ENCODE data around the gene NRXN2. TPM values are rescaled to one million over a fixed set of nuclear protein-coding genes. Genes with fewer than 3 reads are reported as not detected.

The NRXN2 gene
- polyA plus RNA-seq, 4 donors: 11.7 to 27.2 (median 24.9) TPM

GRCh38 chr11:64724863-64725532, 2.0 kb upstream of the NRXN2 start:
- no peak for DNase-seq (ENCODE audit: low read depth in 4 of 4, low spot score in 2 of 4)

GRCh38 chr11:64723907-64724862, 1.2 kb upstream of the NRXN2 start:
- DNase-seq (ENCODE audit: low read depth in 4 of 4, low spot score in 2 of 4): no peak

GRCh38 chr11:64722141-64723065, 594 bp downstream of the NRXN2 start:
- DNase-seq (ENCODE audit: low read depth in 4 of 4, low spot score in 2 of 4): no peak

GRCh38 chr11:64721359-64721699, 1.7 kb downstream of the NRXN2 start:
- no peak for DNase-seq (ENCODE audit: low read depth in 4 of 4, low spot score in 2 of 4)

GRCh38 chr11:64720640-64721358, 2.2 kb downstream of the NRXN2 start:
- no peak for DNase-seq (ENCODE audit: low read depth in 4 of 4, low spot score in 2 of 4)

- DNase-seq (ENCODE audit: low read depth in 4 of 4, low spot score in 2 of 4): no peak
These were observed 2.8 kb downstream of the NRXN2 start for GRCh38 chr11:64720167-64720566.

- no peak for DNase-seq (ENCODE audit: low read depth in 4 of 4, low spot score in 2 of 4)
These were observed 3.6 kb downstream of the NRXN2 start for GRCh38 chr11:64719406-64719805.

- no peak for DNase-seq (ENCODE audit: low read depth in 4 of 4, low spot score in 2 of 4)
These were observed 4.2 kb downstream of the NRXN2 start for GRCh38 chr11:64718780-64719124.

GRCh38 chr11:64718084-64718779, 4.8 kb downstream of the NRXN2 start:
- DNase-seq (ENCODE audit: low read depth in 4 of 4, low spot score in 2 of 4): no peak

- DNase-seq (ENCODE audit: low read depth in 4 of 4, low spot score in 2 of 4): no peak
These were observed 5.8 kb downstream of the NRXN2 start for GRCh38 chr11:64717268-64717578.

- DNase-seq (ENCODE audit: low read depth in 4 of 4, low spot score in 2 of 4): no peak
These were observed 6.3 kb downstream of the NRXN2 start for GRCh38 chr11:64716473-64717267.

- DNase-seq (ENCODE audit: low read depth in 4 of 4, low spot score in 2 of 4): no peak
These were observed 7.1 kb downstream of the NRXN2 start for GRCh38 chr11:64715756-64716472.

GRCh38 chr11:64715110-64715509, 7.9 kb downstream of the NRXN2 start:
- no peak for DNase-seq (ENCODE audit: low read depth in 4 of 4, low spot score in 2 of 4)

- no peak for DNase-seq (ENCODE audit: low read depth in 4 of 4, low spot score in 2 of 4)
These were observed 8.3 kb downstream of the NRXN2 start for GRCh38 chr11:64714666-64715065.

- DNase-seq (ENCODE audit: low read depth in 4 of 4, low spot score in 2 of 4): no peak
These were observed 9.1 kb downstream of the NRXN2 start for GRCh38 chr11:64713781-64714363.

- DNase-seq (ENCODE audit: low read depth in 4 of 4, low spot score in 2 of 4): no peak
These were observed 9.8 kb downstream of the NRXN2 start for GRCh38 chr11:64713016-64713707.

GRCh38 chr11:64712430-64713015, 10.5 kb downstream of the NRXN2 start:
- no peak for DNase-seq (ENCODE audit: low read depth in 4 of 4, low spot score in 2 of 4)
